GM12801 (cell line): ENCODE measurements around the gene TBCC.

Experiments used
- TF ChIP-seq, protein P1 (sequence below): IDR thresholded peaks from one replicate; pipeline ENCODE4 v1.5.1; 2011; ENCODE audit warnings: control low read depth; ENCODE audit not compliant: insufficient read length; ENCODE audit errors: extremely low read depth

The TBCC gene

DNA sequence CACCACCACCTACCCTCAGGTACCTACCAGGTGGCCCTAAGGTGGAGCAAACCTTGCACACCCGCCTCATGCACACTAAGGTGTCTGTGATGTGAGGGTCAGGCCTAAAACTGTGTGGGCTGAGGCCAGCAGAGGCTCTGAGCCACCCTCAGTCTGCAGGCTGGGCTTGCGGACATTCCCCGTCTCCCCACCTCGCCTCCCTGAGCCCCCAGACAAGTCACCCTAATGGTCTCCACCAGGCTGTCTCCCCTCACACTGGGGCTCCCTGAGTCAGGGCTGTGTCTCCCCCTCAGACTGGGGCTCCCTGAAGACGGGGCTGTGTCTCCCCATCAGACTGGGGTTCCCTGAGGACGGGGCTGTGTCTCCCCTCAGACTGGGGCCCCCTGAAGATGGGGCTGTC is 36.0 kb downstream of the TBCC start:
- TF ChIP-seq, protein P1, sequence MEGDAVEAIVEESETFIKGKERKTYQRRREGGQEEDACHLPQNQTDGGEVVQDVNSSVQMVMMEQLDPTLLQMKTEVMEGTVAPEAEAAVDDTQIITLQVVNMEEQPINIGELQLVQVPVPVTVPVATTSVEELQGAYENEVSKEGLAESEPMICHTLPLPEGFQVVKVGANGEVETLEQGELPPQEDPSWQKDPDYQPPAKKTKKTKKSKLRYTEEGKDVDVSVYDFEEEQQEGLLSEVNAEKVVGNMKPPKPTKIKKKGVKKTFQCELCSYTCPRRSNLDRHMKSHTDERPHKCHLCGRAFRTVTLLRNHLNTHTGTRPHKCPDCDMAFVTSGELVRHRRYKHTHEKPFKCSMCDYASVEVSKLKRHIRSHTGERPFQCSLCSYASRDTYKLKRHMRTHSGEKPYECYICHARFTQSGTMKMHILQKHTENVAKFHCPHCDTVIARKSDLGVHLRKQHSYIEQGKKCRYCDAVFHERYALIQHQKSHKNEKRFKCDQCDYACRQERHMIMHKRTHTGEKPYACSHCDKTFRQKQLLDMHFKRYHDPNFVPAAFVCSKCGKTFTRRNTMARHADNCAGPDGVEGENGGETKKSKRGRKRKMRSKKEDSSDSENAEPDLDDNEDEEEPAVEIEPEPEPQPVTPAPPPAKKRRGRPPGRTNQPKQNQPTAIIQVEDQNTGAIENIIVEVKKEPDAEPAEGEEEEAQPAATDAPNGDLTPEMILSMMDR: no peak

- TF ChIP-seq, protein P1: no peak
These were observed 37.8 kb downstream of the TBCC start for GRCh38 chr6:42708096-42708495.

DNA sequence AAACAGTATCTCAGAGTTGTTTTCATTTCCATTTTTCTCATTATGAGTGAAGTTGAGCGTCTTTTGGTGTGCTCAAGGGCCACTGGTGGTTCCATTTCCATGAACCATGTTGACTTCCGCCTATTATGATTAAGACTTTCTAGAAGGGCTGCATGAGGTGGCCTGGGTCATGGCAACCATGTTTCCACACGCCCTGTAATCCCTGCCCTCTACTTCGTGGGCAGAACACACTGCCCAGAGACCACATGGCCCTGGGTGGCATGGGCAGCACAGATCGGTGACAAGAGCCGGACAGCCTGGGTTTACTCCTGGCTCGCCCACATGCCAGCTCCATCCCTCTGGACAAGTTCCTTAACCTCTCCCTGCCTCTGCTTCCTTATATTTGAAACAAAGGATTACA is 38.3 kb downstream of the TBCC start:
- TF ChIP-seq, protein P1: no peak

GRCh38 chr6:42704937-42705374 is 40.9 kb downstream of the TBCC start:
- TF ChIP-seq, protein P1: no peak

DNA sequence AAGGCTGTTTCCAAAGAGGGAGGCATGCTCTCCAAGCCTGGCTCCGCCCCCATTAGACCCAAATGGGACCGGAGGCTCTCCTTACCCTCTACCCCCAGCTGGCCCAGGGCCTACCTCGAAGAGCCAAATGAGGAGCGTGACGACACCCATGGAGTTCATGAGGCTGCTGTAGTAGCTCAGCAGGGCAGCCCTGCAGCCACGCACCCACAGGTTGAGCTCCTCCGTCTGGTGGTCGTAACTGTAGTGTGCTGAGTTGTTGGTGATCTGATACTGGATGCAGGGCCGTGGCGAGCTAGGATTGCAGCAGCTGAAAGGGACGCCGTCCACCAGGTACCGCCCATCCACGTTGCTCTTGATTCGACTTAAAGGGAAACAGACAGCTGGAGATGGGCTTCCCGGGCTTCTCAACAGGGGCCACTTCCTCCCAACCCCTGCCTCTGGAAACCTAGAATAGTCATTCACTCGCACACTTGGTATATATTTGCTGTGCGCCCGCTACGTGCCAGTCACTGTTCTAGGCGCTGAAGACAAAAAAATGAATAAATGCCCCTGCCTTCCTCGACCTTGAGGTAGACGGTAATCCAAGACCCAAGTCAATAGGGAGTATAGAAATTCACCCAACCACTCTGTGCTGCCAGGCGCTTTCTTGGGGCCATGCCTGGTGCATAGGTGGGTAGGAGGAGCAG is 41.5 kb downstream of the TBCC start:
- TF ChIP-seq, protein P1: no peak

DNA sequence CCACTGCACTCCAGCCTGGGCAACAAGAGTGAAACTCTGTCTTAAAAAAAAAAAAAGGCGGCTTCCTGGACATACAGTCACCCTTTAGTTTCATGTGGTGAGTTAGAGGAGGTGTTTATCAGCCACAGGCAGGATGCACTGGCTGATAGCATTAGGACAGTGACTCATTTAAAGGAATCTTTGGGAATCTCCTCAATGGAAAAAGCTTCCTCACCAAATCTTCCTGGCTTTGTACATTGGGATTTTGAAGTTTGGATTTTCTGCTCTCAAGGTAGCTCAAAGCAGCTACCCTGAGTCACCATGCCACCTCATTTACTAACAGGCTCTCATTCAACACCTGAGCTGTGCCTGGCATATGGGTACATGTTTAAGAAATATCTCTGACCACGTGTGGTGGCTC is 43.7 kb downstream of the TBCC start:
- TF ChIP-seq, protein P1: no peak

- TF ChIP-seq, protein P1: no peak
These were observed 47.7 kb downstream of the TBCC start for GRCh38 chr6:42698217-42698616.
